GM23248 (cell line): ENCODE measurements around the gene OR2J1. TPM values are rescaled to one million over a fixed set of nuclear protein-coding genes. Genes with fewer than 3 reads are reported as not detected.

Experiments used
- DNase-seq: peaks from one replicate; pipeline ENCODE4 v3.0.0-alpha.2; 2015
- H2AFZ ChIP-seq: fragments of 200-600 bp; sonication (generic); 2 replicates; pipeline ENCODE4 v1.6.1; 2016; ENCODE audit warnings: antibody characterized with exemption
- H3F3A ChIP-seq: fragments of 200-600 bp; sonication (generic); 2 replicates; pipeline ENCODE4 v1.6.1; 2016; ENCODE audit warnings: mild to moderate bottlenecking, antibody characterized with exemption, mixed run types; ENCODE audit not compliant: insufficient read depth
- H3K27ac ChIP-seq: fragments of 200-600 bp; sonication (generic); 2 replicates; pipeline ENCODE4 v1.5.1; 2016; ENCODE audit warnings: mild to moderate bottlenecking
- H3K27me3 ChIP-seq: fragments of 200-600 bp; sonication (generic); replicated peaks from 2 replicates; pipeline ENCODE4 v1.6.1; 2016; ENCODE audit warnings: mild to moderate bottlenecking; ENCODE audit not compliant: insufficient read depth
- H3K36me3 ChIP-seq: fragments of 200-600 bp; sonication (generic); 2 replicates; pipeline ENCODE4 v1.6.1; 2016; ENCODE audit warnings: low read depth, mild to moderate bottlenecking
- H3K4me1 ChIP-seq: fragments of 200-600 bp; sonication (generic); 2 replicates; pipeline ENCODE4 v1.6.1; 2016; ENCODE audit warnings: mild to moderate bottlenecking; ENCODE audit not compliant: insufficient read depth
- H3K4me2 ChIP-seq: fragments of 200-600 bp; sonication (generic); one replicate; pipeline ENCODE4 v1.6.1; 2016; ENCODE audit warnings: mild to moderate bottlenecking; ENCODE audit not compliant: unreplicated experiment
- H3K4me3 ChIP-seq: fragments of 200-600 bp; sonication (generic); 2 replicates; pipeline ENCODE4 v1.5.1; 2016; ENCODE audit warnings: mild to moderate bottlenecking
- H3K79me2 ChIP-seq: fragments of 200-600 bp; sonication (generic); 2 replicates; pipeline ENCODE4 v1.6.1; 2016; ENCODE audit warnings: mild to moderate bottlenecking; ENCODE audit not compliant: insufficient read depth
- H3K9ac ChIP-seq: fragments of 200-600 bp; sonication (generic); 2 replicates; pipeline ENCODE4 v1.6.1; 2016; ENCODE audit warnings: mild to moderate bottlenecking
- H3K9me2 ChIP-seq: fragments of 200-600 bp; sonication (generic); 2 replicates; pipeline ENCODE4 v1.6.1; 2016; ENCODE audit warnings: mixed run types, mild to moderate bottlenecking, moderate library complexity; ENCODE audit not compliant: insufficient read depth
- H3K9me3 ChIP-seq: fragments of 200-600 bp; sonication (generic); one replicate; pipeline ENCODE4 v1.6.1; 2017; ENCODE audit warnings: low read depth
- H4K20me1 ChIP-seq: fragments of 200-600 bp; sonication (generic); 2 replicates; pipeline ENCODE4 v1.6.0; 2016; ENCODE audit not compliant: insufficient read depth
- EZH2 ChIP-seq: fragments of 200-600 bp; sonication (generic); IDR thresholded peaks from 2 replicates; pipeline ENCODE4 v1.6.1; 2018; ENCODE audit warnings: antibody characterized with exemption, mild to moderate bottlenecking; ENCODE audit not compliant: insufficient read depth, poor library complexity, severe bottlenecking
- EZH2phosphoT487 ChIP-seq: fragments of 200-600 bp; sonication (generic); IDR thresholded peaks from 2 replicates; pipeline ENCODE4 v1.6.1; 2018; ENCODE audit warnings: antibody characterized with exemption, moderate library complexity, mild to moderate bottlenecking, low read depth; ENCODE audit not compliant: insufficient read depth
- WGBS, 2 experiments: methylation state at CpG; one replicate each; pipeline ENCODE4 v1.1.6; 2015 to 2017; ENCODE audit warnings: low lambda C conversion rate in 2 of 2, low coverage in 1 of 2; ENCODE audit errors: missing lambda C conversion rate in 2 of 2; 5-methylcytosine and 5-hydroxymethylcytosine counted together
- in situ Hi-C: fragments of 300-500 bp; cut with MboI; formaldehyde crosslinking; loops from 2 replicates; pipeline ENCODE4 v1.15.0; 2020
- polyA plus RNA-seq: library from polyadenylated mRNA; unstranded; fragments of >200 nt; fragmentation: Nextera tagmentation; extraction: Ambion mirVana; gene quantifications from 2 replicates; pipeline ENCODE4 v1.2.1, GENCODE V29; 2016
- total RNA-seq: library from RNA; depleted of rRNA; stranded (reverse); fragments of >200 nt; shearing (Covaris generic); gene quantifications from 2 replicates; pipeline ENCODE4 v1.2.3, GENCODE V29; 2014

The OR2J1 gene
- total and polyA plus RNA-seq, 2 experiments from 2014 or later, result not detected

DNA sequence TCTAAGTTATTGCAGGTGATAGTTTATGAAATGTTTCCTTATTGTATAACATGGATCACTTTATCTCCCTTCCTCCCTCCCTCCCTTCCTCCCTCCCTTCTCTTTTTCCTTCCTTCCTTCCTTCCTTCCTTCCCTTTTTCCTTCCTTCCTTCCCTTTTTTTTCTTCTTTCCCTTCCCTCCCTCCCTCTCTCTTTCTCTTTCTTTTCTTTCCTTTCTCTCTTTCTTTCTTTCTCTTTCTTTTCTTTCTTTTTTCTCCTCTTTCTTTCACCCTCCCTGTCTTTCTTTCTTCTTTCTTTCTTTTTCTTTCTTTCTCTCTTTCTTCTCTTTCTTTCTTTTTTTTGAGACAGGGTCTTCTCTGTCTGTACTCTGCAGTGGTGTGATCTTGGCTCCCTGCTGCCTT, 18.0 kb upstream of the OR2J1 start:
- Histone ChIP-seq H3K27ac (no peak overlapping the region), H3K9me3 (no peaks in the 10 kb centered on the region), H3F3A (no peaks in the 10 kb centered on the region), H3K9ac (no peak overlapping the region), H3K4me3 (no peak overlapping the region), H3K79me2 (no peaks in the 10 kb centered on the region), H2AFZ (no peak overlapping the region), H3K27me3 (no peaks in the 10 kb centered on the region), H4K20me1 (no peaks in the 10 kb centered on the region), H3K36me3 (no peaks in the 10 kb centered on the region), H3K4me1 (no peaks in the 10 kb centered on the region), H3K4me2 (no peak overlapping the region), H3K9me2 (no peaks in the 10 kb centered on the region)
- in situ Hi-C loops, result no loop called here
- no peak for DNase-seq
- no peak for TF ChIP-seq EZH2
- no peak for TF ChIP-seq EZH2phosphoT487

DNA sequence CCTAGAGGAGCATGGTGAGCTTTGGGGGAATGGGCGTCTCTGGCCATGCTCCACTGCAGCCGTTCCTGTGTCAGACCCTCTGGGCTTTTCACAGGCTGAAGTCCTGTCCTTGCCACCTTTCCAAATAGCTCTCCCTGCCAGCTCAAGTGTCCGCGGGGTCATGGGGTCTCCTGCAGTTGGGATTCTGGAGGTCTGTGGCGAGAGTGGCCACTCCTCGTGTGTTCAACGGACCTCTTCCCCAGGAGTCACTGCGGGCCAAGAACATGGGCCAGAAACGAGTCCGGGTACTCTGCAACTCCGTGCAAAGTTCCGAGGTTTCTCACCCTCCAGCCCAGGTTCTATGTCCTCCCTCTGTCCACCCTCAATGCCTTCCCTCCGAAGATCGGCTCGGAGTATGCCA, 16.8 kb upstream of the OR2J1 start:
- Histone ChIP-seq H3F3A (no peaks in the 10 kb centered on the region), H2AFZ (no peak overlapping the region), H3K4me3 (no peak overlapping the region), H3K27me3 (no peaks in the 10 kb centered on the region), H4K20me1 (no peaks in the 10 kb centered on the region), H3K9ac (no peak overlapping the region), H3K4me1 (no peaks in the 10 kb centered on the region), H3K9me2 (no peaks in the 10 kb centered on the region), H3K27ac (no peak overlapping the region), H3K4me2 (no peak overlapping the region), H3K79me2 (no peaks in the 10 kb centered on the region), H3K9me3 (no peaks in the 10 kb centered on the region), H3K36me3 (no peaks in the 10 kb centered on the region)
- TF ChIP-seq EZH2phosphoT487, result no peak
- TF ChIP-seq EZH2, result no peak
- 40 to 52% methylated on average over 15 of the region's 15 CpGs for WGBS, 2 experiments
- no peak for DNase-seq
- in situ Hi-C loops, result no loop called here

DNA sequence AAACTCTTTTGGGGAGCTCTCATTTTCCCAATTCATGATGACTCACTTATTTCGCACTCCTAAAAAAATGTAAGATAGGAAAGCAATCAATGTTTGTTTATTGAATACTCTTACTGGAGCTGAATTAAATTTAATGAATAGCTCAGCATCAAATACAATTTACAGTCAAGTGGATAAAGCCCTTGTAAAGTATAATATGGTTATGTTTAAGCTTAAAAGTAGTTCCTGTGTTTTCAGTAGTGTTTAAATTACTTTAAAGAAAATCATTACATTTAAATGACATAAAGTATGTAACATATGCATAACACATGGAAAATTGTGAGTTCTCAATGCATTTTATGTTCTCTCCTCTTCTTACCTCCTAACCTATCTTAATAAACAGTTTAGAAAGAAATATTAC, 12.1 kb upstream of the OR2J1 start, which contains the start of gene OR2B3:
Gene OR2B3 (minus strand): TSS at position 101 of the 400 bp plus-strand sequence. CDS start 65 bp downstream, at position 36.
- no peak for DNase-seq
- Histone ChIP-seq H3F3A (no peaks in the 10 kb centered on the region), H3K36me3 (no peaks in the 10 kb centered on the region), H3K27ac (no peak within 1 kb of the TSS), H2AFZ (no peak within 1 kb of the TSS), H3K4me1 (no peaks in the 10 kb centered on the region), H3K79me2 (no peaks in the 10 kb centered on the region), H3K9me2 (no peaks in the 10 kb centered on the region), H3K9me3 (no peaks in the 10 kb centered on the region), H4K20me1 (no peaks in the 10 kb centered on the region), H3K4me2 (no peak within 1 kb of the TSS), H3K27me3 (no peaks in the 10 kb centered on the region), H3K4me3 (no peak within 1 kb of the TSS), H3K9ac (no peak within 1 kb of the TSS)
- in situ Hi-C loops, result no loop called here
- no peak for TF ChIP-seq EZH2phosphoT487
- no peak for TF ChIP-seq EZH2
- 40 to 42% methylated on average over 1 of the region's 1 CpG for WGBS, 2 experiments

DNA sequence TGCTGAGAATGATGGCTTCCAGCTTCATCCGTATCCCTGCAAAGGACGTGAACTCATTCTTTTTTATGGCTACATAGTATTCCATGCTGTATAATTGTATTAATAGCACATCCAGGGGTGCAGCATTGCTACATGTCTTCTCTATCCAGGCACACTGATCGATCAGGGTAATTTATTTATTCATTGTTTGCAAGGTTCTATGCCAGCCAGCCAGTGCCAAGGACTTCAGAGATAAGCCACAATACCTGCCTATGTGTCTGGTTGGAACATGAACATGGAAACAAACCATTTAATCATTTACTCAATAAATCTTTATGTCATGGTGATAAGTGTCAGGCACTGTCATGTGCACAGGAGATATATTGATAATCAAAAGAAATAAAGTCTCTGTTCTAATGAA, 6.3 kb upstream of the OR2J1 start:
- H2AFZ ChIP-seq, result no peak overlapping the region
- no peaks in the 10 kb centered on the region for H3K4me1 ChIP-seq
- H3K9ac ChIP-seq, result no peak overlapping the region
- no peaks in the 10 kb centered on the region for H3F3A ChIP-seq
- no peak overlapping the region for H3K4me2 ChIP-seq
- no peak for DNase-seq
- no peaks in the 10 kb centered on the region for H3K36me3 ChIP-seq
- 19 to 31% methylated on average over 3 of the region's 3 CpGs for WGBS, 2 experiments
- H3K9me3 ChIP-seq, result no peaks in the 10 kb centered on the region
- H3K27me3 ChIP-seq, result no peaks in the 10 kb centered on the region
- in situ Hi-C loops, result no loop called here
- no peaks in the 10 kb centered on the region for H3K79me2 ChIP-seq
- H3K27ac ChIP-seq, result no peak overlapping the region
- TF ChIP-seq EZH2phosphoT487 (no peak), EZH2 (no peak)
- H3K9me2 ChIP-seq, result no peaks in the 10 kb centered on the region
- H3K4me3 ChIP-seq, result no peak overlapping the region
- H4K20me1 ChIP-seq, result no peaks in the 10 kb centered on the region

DNA sequence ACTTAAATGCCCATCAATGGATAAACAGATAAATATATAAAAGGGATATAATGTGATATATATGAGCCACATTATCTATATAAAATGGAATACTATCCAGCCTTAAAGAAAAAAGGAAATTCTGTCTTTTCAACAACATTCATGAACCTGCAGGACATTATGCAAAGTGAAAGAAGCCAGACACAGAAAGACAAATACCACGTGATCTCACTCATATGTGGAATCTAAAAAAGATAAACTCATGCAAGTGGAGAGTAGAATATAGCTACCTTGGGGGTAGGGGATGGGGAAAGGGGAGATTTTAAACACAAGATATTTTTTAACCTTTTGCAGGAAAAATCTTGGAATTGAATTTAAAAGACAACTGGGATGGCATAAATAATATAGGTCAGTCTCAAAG, 1.5 kb upstream of the OR2J1 start:
- in situ Hi-C loops, result no loop called here
- 0 to 3% methylated on average over 1 of the region's 1 CpG for WGBS, 2 experiments

More for the DNA sequence above, 1.5 kb upstream of the OR2J1 start:
- H3K4me2 ChIP-seq, result no peak overlapping the region
- TF ChIP-seq EZH2phosphoT487 (no peak), EZH2 (no peak)
- H3K4me3 ChIP-seq, result no peak overlapping the region
- no peaks in the 10 kb centered on the region for H4K20me1 ChIP-seq
- no peak for DNase-seq
- no peaks in the 10 kb centered on the region for H3K9me2 ChIP-seq
- no peaks in the 10 kb centered on the region for H3K4me1 ChIP-seq
- no peaks in the 10 kb centered on the region for H3K9me3 ChIP-seq
- no peaks in the 10 kb centered on the region for H3F3A ChIP-seq
- H2AFZ ChIP-seq, result no peak overlapping the region
- no peaks in the 10 kb centered on the region for H3K36me3 ChIP-seq
- no peaks in the 10 kb centered on the region for H3K79me2 ChIP-seq
- H3K27ac ChIP-seq, result no peak overlapping the region
- H3K27me3 ChIP-seq, result no peaks in the 10 kb centered on the region
- no peak overlapping the region for H3K9ac ChIP-seq
